Measurements from ENCODE around the gene PUSL1. TPM values are rescaled to one million over a fixed set of nuclear protein-coding genes. Genes with fewer than 3 reads are reported as not detected.

PUSL1 gene
- total and polyA plus RNA-seq, 2 donors (not counting 3 experiments of a cell fraction or from before 2014, with no cell fraction given): 18.8 to 27.3 TPM

DNA sequence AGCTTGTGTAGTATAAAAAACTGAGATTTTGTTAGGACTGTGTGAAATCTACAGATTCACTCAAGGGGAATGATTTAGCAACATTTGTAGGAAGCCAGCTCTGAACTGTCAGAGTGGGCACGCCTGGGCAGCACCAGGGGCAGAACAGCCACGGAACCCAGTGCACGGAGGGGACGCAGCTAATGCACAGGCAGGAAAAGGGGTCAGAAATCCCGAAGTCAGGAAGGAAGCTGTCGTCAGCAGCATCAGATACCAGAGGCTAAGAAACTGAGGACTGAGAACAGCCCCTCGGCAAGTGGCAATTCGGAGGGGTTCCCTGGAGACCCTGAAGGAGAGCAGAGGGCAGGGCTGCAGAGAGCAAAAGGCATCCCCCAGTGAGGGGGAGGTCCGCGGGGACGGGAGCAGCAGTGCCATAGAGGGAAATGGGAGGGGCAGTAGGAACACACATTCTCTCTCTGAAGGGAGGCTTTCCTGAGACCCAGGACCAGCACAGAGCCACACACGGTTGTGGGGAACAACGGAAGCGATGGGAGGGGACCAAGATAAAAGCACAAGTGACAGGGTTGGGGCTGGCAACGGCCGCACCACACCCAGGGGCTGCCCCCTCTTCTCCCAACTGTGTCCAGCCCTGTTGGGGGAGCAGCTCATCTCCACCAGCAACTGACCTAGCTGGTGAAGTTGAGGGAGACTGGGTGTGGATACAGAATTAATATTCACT, 47.4 kb upstream of the PUSL1 start:
- peak; percentile 88 for FAIRE-seq
- peak overlapping the region; percentile 72 for H3K27ac ChIP-seq (ENCODE audit: insufficient read depth, low read depth, low read length)
- peaks cover 24% of the 10 kb centered on the region for H3K4me1 ChIP-seq (ENCODE audit: control insufficient read depth, extremely low read depth, insufficient read depth, low read length)

More for the DNA sequence above, 47.4 kb upstream of the PUSL1 start:
- no TSS peak for BruUV-seq (replicated peaks)
- Histone ChIP-seq H3K9me1 (replicated peaks; ENCODE audit: control insufficient read depth, extremely low read depth, insufficient read depth, low read length) (no peaks in the 10 kb centered on the region), H4K20me1 (replicated peaks; ENCODE audit: control insufficient read depth, extremely low read depth, insufficient read depth, low read length) (no peaks in the 10 kb centered on the region), H3K27me3 (ENCODE audit: control insufficient read depth in 2 of 2, insufficient read depth in 2 of 2, low read length in 2 of 2) (no peaks in the 10 kb centered on the region), H3K36me3 (ENCODE audit: control insufficient read depth in 2 of 2, extremely low read depth in 1 of 2, insufficient read depth in 2 of 2, low read length in 2 of 2) (peaks cover 9 to 33% of the 10 kb centered on the region in 2 experiments), H3K9ac (replicated peaks; ENCODE audit: extremely low read depth, insufficient read depth, low read length) (peak overlapping the region; percentile 44), H2AFZ (ENCODE audit: low read depth, low read length) (no peak overlapping the region), H3K79me2 (ENCODE audit: control insufficient read depth, insufficient read depth, low read length) (peaks cover 20% of the 10 kb centered on the region), H3K4me3 (replicated peaks in 1 of 3; ENCODE audit: insufficient read depth in 1 of 3, low read depth in 1 of 3, low read length in 3 of 3) (no peak overlapping the region), H3K9me3 (replicated peaks; ENCODE audit: control insufficient read depth, insufficient read depth, low read length) (no peaks in the 10 kb centered on the region), H3K4me2 (ENCODE audit: insufficient read depth, low read length) (peak overlapping the region; percentile 44)
- DNase-seq (ENCODE audit: low read depth, low spot score): peak; percentile 43
- dilution Hi-C loops (cut with MboI; ENCODE audit: extremely low pct_ligation_motif_present, low sequenced_read_pairs) (no loop called here), intact Hi-C loops (cut with micrococcal nuclease) (loop anchor here (1.0 to 2.0 kb wide), 2 partner anchors 28 to 29 kb away; partner anchors contain the start of genes B3GALT6 and SDF4)
- POLR2A ChIA-PET: interaction anchor here (0.7 kb wide), 1 partner anchor 131 kb away, joined by 6 read pairs; no protein-coding TSS in a partner anchor
- CTCF ChIA-PET: interaction anchor here (0.8 to 4.6 kb wide), 6 partner anchors 13 to 139 kb away, joined by 3 to 25 read pairs (median 4); partner anchors contain the start of gene UBE2J2
- peak; percentile 79 for TF ChIP-seq GATA2 (IDR thresholded peaks at IDR 0.05; ENCODE audit: insufficient read depth, insufficient read length, low read depth, low read length)
- TF ChIP-seq, protein P1, sequence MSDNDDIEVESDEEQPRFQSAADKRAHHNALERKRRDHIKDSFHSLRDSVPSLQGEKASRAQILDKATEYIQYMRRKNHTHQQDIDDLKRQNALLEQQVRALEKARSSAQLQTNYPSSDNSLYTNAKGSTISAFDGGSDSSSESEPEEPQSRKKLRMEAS (IDR thresholded peaks at IDR 0.05; ENCODE audit: insufficient read depth, insufficient read length): no peak
- TF ChIP-seq MYC (IDR thresholded peaks at IDR 0.05; ENCODE audit: low read depth, low read length): no peak
- no peak for TF ChIP-seq POLR2A (IDR thresholded peaks at IDR 0.05; ENCODE audit: low read depth, low read length)
- TF ChIP-seq, protein P2, sequence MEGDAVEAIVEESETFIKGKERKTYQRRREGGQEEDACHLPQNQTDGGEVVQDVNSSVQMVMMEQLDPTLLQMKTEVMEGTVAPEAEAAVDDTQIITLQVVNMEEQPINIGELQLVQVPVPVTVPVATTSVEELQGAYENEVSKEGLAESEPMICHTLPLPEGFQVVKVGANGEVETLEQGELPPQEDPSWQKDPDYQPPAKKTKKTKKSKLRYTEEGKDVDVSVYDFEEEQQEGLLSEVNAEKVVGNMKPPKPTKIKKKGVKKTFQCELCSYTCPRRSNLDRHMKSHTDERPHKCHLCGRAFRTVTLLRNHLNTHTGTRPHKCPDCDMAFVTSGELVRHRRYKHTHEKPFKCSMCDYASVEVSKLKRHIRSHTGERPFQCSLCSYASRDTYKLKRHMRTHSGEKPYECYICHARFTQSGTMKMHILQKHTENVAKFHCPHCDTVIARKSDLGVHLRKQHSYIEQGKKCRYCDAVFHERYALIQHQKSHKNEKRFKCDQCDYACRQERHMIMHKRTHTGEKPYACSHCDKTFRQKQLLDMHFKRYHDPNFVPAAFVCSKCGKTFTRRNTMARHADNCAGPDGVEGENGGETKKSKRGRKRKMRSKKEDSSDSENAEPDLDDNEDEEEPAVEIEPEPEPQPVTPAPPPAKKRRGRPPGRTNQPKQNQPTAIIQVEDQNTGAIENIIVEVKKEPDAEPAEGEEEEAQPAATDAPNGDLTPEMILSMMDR (IDR thresholded peaks at IDR 0.05; ENCODE audit: extremely low read depth in 1 of 2, insufficient read depth in 1 of 2, low read depth in 1 of 2, low read length in 2 of 2): no peak
- TF ChIP-seq POLR2AphosphoS5 (IDR thresholded peaks at IDR 0.05; ENCODE audit: insufficient read depth, low read depth, low read length): peak; percentile 12
- no peak for TF ChIP-seq FOS (IDR thresholded peaks at IDR 0.05; ENCODE audit: borderline replicate concordance, insufficient read depth, low read length)
